Measurements from ENCODE around the gene RNF25. TPM values are rescaled to one million over a fixed set of nuclear protein-coding genes. Genes with fewer than 3 reads are reported as not detected.

The RNF25 gene
- polyA plus RNA-seq, 3 donors: 10.7 to 20.3 (median 12.9) TPM

DNA sequence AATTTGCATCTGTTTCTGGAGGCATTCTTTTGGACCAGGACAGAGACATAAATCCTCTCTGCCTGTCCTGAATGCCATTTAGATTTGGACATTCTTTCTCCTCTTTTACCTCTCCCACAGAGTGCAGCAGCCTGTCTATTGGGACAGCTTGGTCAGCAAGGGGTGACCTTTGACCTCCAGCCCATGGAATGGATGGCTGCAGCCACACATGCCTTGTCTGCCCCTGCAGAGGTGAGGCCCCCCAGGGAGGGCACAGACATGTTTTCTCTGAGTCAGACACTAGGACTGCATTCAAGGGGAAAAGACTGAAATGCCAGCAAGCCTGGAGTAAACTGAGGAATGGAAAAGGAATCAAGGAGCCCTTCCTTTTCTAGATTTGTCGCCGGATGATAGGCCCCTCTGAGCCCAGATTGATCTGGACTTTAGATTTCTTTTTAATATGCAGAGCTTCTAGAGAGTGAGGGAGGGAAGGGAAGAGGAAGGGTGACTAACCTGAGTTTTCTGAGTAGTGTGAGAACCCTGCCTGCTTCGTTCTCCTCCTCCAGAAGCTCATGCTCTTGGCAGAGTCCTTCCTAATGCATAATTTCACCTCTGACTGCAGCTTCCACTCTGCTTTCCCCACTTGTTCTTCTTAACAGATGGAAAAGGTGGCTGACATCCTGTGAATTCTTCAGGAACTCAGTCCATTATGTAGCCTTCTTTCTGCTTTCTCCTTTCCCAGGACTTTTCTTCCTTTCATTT lies 22.8 kb upstream of the RNF25 start:
- no peaks in the 10 kb centered on the region for H3K27me3 Mint-ChIP-seq (ENCODE audit: low read depth in 3 of 3)
- H3K9me3 ChIP-seq (replicated peaks in 1 of 2; ENCODE audit: control insufficient read depth in 1 of 2, insufficient read depth in 1 of 2, low read length in 2 of 2): no peaks in the 10 kb centered on the region
- TF ChIP-seq, protein P1, sequence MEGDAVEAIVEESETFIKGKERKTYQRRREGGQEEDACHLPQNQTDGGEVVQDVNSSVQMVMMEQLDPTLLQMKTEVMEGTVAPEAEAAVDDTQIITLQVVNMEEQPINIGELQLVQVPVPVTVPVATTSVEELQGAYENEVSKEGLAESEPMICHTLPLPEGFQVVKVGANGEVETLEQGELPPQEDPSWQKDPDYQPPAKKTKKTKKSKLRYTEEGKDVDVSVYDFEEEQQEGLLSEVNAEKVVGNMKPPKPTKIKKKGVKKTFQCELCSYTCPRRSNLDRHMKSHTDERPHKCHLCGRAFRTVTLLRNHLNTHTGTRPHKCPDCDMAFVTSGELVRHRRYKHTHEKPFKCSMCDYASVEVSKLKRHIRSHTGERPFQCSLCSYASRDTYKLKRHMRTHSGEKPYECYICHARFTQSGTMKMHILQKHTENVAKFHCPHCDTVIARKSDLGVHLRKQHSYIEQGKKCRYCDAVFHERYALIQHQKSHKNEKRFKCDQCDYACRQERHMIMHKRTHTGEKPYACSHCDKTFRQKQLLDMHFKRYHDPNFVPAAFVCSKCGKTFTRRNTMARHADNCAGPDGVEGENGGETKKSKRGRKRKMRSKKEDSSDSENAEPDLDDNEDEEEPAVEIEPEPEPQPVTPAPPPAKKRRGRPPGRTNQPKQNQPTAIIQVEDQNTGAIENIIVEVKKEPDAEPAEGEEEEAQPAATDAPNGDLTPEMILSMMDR (IDR thresholded peaks at IDR 0.05): no peak
- H3K27ac Mint-ChIP-seq: no peak overlapping the region
- no peak for DNase-seq
- no peak overlapping the region for H3K4me2 ChIP-seq (replicated peaks; ENCODE audit: extremely low read depth, low read length, poor library complexity, severe bottlenecking)
- peaks cover 0 to 12% of the 10 kb centered on the region in 2 donors for H3K36me3 ChIP-seq (replicated peaks in 1 of 2; ENCODE audit: control insufficient read depth in 1 of 2, insufficient read depth in 2 of 2, low read length in 2 of 2)
- no peak overlapping the region for H3K4me3 Mint-ChIP-seq
- 80% methylated on average over 1 of the region's 3 CpGs for WGBS (ENCODE audit: insufficient coverage)
- intact Hi-C loops (cut with micrococcal nuclease): no loop called here
- H3K4me1 ChIP-seq (ENCODE audit: control insufficient read depth in 1 of 2, insufficient read depth in 2 of 2, low read length in 2 of 2): peaks cover 4% of the 10 kb centered on the region in 2 donors
- no peak overlapping the region for H2AFZ ChIP-seq (ENCODE audit: insufficient read depth, low read depth, low read length, poor library complexity, severe bottlenecking)
- H4K20me1 ChIP-seq (ENCODE audit: insufficient read depth, low read length): no peaks in the 10 kb centered on the region
- no peaks in the 10 kb centered on the region for H3K9me3 Mint-ChIP-seq
- no peak overlapping the region for H3K9ac ChIP-seq (ENCODE audit: insufficient read depth, low read length, poor library complexity, severe bottlenecking)
- no peaks in the 10 kb centered on the region for H3K27me3 ChIP-seq (ENCODE audit: control insufficient read depth in 2 of 2, insufficient read depth in 2 of 2, low read length in 2 of 2)
- no peaks in the 10 kb centered on the region for H3K79me2 ChIP-seq (ENCODE audit: insufficient read depth, low read length)
- no peak overlapping the region for H3K4me3 ChIP-seq (replicated peaks in 1 of 3; ENCODE audit: low read depth in 2 of 3, low read length in 3 of 3)
- peaks cover 22 to 26% of the 10 kb centered on the region in 2 donors for H3K36me3 Mint-ChIP-seq
- H3K27ac ChIP-seq (ENCODE audit: low read depth in 1 of 2, low read length in 2 of 2): no peak overlapping the region
- peaks cover 7% of the 10 kb centered on the region for H3K4me1 Mint-ChIP-seq

DNA sequence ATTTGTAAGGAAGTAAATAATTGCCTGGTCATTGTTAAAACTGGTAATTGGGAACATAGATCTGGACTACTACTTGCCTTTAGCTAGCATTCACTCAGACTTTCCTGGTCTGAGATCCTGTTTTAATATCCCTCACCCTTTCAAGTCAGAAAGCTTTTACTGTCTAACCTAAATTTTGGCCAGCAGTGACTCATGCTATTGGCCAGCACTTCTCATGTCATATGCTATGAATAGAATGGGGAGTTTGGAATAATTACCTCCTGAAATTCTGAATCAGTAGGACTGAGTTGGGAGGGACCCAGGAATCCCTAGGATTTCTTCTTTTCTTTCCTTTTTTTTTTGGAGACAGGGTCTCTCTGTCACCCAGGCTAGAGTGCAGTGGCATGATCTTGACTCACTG lies 19.4 kb upstream of the RNF25 start:
- H3K27me3 Mint-ChIP-seq (ENCODE audit: low read depth in 3 of 3): peaks cover 0 to 2% (median 2%) of the 10 kb centered on the region in 3 donors

More for the DNA sequence above, 19.4 kb upstream of the RNF25 start:
- H3K9me3 ChIP-seq (replicated peaks in 1 of 2; ENCODE audit: control insufficient read depth in 1 of 2, insufficient read depth in 1 of 2, low read length in 2 of 2): no peaks in the 10 kb centered on the region
- H3K27me3 ChIP-seq (ENCODE audit: control insufficient read depth in 2 of 2, insufficient read depth in 2 of 2, low read length in 2 of 2): no peaks in the 10 kb centered on the region
- no peak overlapping the region for H3K9ac ChIP-seq (ENCODE audit: insufficient read depth, low read length, poor library complexity, severe bottlenecking)
- Mint-ChIP-seq H3K27ac (no peak overlapping the region), H3K36me3 (peaks cover 24 to 28% of the 10 kb centered on the region in 2 donors), H3K4me3 (no peak overlapping the region), H3K4me1 (peaks cover 6% of the 10 kb centered on the region), H3K9me3 (no peaks in the 10 kb centered on the region)
- intact Hi-C loops (cut with micrococcal nuclease): no loop called here
- TF ChIP-seq, protein P1 (IDR thresholded peaks at IDR 0.05): no peak
- DNase-seq: no peak
- H3K36me3 ChIP-seq (replicated peaks in 1 of 2; ENCODE audit: control insufficient read depth in 1 of 2, insufficient read depth in 2 of 2, low read length in 2 of 2): peaks cover 0 to 12% of the 10 kb centered on the region in 2 donors
- H3K4me1 ChIP-seq (ENCODE audit: control insufficient read depth in 1 of 2, insufficient read depth in 2 of 2, low read length in 2 of 2): no peaks in the 10 kb centered on the region
- H3K79me2 ChIP-seq (ENCODE audit: insufficient read depth, low read length): no peaks in the 10 kb centered on the region
- no peak overlapping the region for H3K4me2 ChIP-seq (replicated peaks; ENCODE audit: extremely low read depth, low read length, poor library complexity, severe bottlenecking)
- no peak overlapping the region for H2AFZ ChIP-seq (ENCODE audit: insufficient read depth, low read depth, low read length, poor library complexity, severe bottlenecking)
- no peaks in the 10 kb centered on the region for H4K20me1 ChIP-seq (ENCODE audit: insufficient read depth, low read length)
- no peak overlapping the region for H3K4me3 ChIP-seq (replicated peaks in 1 of 3; ENCODE audit: low read depth in 2 of 3, low read length in 3 of 3)
- no peak overlapping the region for H3K27ac ChIP-seq (ENCODE audit: low read depth in 1 of 2, low read length in 2 of 2)

All from CD14-positive monocyte (primary cell).